Gastroesophageal sphincter (tissue), 3 donors: Measurements from ENCODE around the gene STX8.

Experiments used
- CTCF ChIP-seq, 4 experiments: fragments of 200-600 bp in 2 of 4; fragments of 450-650 bp in 2 of 4; sonication (generic) in 1 of 4; IDR thresholded peaks; one replicate each; pipeline ENCODE4 v1.5.1; 2017 to 2019; ENCODE audit warnings: antibody characterized with exemption in 4 of 4, mild to moderate bottlenecking in 2 of 4, moderate library complexity in 2 of 4
- EP300 ChIP-seq: sonication (generic); formaldehyde crosslinking; IDR thresholded peaks from one replicate; pipeline ENCODE4 v1.6.1; 2017; ENCODE audit warnings: antibody characterized with exemption, mild to moderate bottlenecking
- POLR2A ChIP-seq, 2 donors: fragments of 450-650 bp; IDR thresholded peaks; one replicate each; pipeline ENCODE4 v1.6.1; 2017; ENCODE audit warnings: antibody characterized with exemption in 2 of 2, mild to moderate bottlenecking in 2 of 2, moderate library complexity in 1 of 2
- POLR2AphosphoS5 ChIP-seq: sonication (generic); formaldehyde crosslinking; IDR thresholded peaks from one replicate; pipeline ENCODE4 v1.6.1; 2017; ENCODE audit warnings: antibody characterized with exemption

- TF ChIP-seq POLR2A (IDR thresholded peaks at IDR 0.05) (no peak), POLR2AphosphoS5 (no peak), CTCF (IDR thresholded peaks at IDR 0.05) (no peak), EP300 (no peak)
Observed at GRCh38 chr17:9251273-9251672, 324.3 kb downstream of the STX8 start.
